ENCODE measurements around the gene PPP1R9A. TPM values are rescaled to one million over a fixed set of nuclear protein-coding genes. Genes with fewer than 3 reads are reported as not detected.
A peak's percentile ranks its signal among the peaks of the same experiment; 100 is the strongest.

Gene PPP1R9A
- total RNA-seq, 4 donors from 2014 or later: 21.0 to 48.4 (median 31.6) TPM

DNA sequence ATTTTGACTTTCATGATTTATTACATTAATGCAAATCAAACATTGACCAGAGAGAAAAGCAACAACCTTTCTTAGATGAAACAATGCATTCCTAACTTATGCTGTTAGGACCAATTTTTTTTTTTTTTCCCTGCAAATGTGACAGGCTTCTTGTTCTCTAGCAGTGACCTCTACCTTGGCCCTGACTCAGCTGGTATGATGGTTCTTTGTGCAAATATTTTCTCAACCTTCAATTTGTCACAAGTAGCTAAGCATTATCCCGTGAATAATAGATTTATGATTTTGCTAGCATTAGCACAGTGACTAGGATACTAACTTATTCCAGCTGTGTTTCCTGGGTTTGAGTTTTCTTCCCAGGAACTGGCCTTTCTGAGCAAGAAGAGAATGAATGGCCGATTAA lies 64.9 kb downstream of the PPP1R9A start:
- no peaks in the 10 kb centered on the region for H3K9me3 ChIP-seq
- H3K4me3 ChIP-seq: no peak overlapping the region
- 0 to 8% methylated on average over 2 of the region's 2 CpGs for WGBS, 2 donors (ENCODE audit: low coverage in 1 of 2)
- H3K4me1 ChIP-seq: peaks cover 7 to 63% (median 9%) of the 10 kb centered on the region in 3 donors
- no peak for ATAC-seq
- H3K27ac ChIP-seq: peak overlapping the region in 3 of 4 donors; percentile 5 to 37 (median 13)
- H3K27me3 ChIP-seq: no peaks in the 10 kb centered on the region
- H3K36me3 ChIP-seq: no peaks in the 10 kb centered on the region
- TF ChIP-seq EP300 (IDR thresholded peaks at IDR 0.05): no peak
- TF ChIP-seq POLR2AphosphoS5 (IDR thresholded peaks at IDR 0.05): no peak
- TF ChIP-seq POLR2A (IDR thresholded peaks at IDR 0.05): no peak

DNA sequence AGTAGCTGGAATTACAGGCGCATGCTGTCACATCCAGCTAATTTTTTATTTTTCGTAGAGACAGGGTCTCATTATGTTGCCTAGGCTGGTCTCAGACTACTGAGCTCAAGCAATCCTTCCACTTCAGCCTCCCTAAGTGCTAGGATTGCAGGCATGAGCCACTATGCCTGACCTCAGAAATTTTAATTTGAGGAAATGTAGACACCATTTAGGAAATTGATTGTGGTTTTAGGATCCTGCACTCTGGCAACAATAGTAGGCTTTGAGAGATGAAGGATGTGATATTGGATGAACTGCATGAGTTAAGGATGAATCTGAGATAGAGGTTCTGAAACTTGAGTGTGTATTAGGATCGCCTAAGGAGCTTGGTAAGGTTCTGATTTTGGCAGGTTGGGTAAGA lies 66.5 kb downstream of the PPP1R9A start:
- TF ChIP-seq POLR2A (IDR thresholded peaks at IDR 0.05): no peak
- no peak for TF ChIP-seq EP300 (IDR thresholded peaks at IDR 0.05)
- TF ChIP-seq POLR2AphosphoS5 (IDR thresholded peaks at IDR 0.05): no peak
- TF ChIP-seq, protein P1, sequence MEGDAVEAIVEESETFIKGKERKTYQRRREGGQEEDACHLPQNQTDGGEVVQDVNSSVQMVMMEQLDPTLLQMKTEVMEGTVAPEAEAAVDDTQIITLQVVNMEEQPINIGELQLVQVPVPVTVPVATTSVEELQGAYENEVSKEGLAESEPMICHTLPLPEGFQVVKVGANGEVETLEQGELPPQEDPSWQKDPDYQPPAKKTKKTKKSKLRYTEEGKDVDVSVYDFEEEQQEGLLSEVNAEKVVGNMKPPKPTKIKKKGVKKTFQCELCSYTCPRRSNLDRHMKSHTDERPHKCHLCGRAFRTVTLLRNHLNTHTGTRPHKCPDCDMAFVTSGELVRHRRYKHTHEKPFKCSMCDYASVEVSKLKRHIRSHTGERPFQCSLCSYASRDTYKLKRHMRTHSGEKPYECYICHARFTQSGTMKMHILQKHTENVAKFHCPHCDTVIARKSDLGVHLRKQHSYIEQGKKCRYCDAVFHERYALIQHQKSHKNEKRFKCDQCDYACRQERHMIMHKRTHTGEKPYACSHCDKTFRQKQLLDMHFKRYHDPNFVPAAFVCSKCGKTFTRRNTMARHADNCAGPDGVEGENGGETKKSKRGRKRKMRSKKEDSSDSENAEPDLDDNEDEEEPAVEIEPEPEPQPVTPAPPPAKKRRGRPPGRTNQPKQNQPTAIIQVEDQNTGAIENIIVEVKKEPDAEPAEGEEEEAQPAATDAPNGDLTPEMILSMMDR (IDR thresholded peaks at IDR 0.05): no peak
- H3K9me3 ChIP-seq: no peaks in the 10 kb centered on the region
- 90 to 96% methylated on average over 3 of the region's 3 CpGs for WGBS, 2 donors (ENCODE audit: low coverage in 1 of 2)
- no peak overlapping the region for H3K4me3 ChIP-seq
- H3K4me1 ChIP-seq: peaks cover 7 to 66% (median 9%) of the 10 kb centered on the region in 3 donors
- ATAC-seq: no peak
- no peaks in the 10 kb centered on the region for H3K36me3 ChIP-seq
- H3K27ac ChIP-seq: peak overlapping the region in 2 of 4 donors; percentile 37 to 54
- H3K27me3 ChIP-seq: no peaks in the 10 kb centered on the region

DNA sequence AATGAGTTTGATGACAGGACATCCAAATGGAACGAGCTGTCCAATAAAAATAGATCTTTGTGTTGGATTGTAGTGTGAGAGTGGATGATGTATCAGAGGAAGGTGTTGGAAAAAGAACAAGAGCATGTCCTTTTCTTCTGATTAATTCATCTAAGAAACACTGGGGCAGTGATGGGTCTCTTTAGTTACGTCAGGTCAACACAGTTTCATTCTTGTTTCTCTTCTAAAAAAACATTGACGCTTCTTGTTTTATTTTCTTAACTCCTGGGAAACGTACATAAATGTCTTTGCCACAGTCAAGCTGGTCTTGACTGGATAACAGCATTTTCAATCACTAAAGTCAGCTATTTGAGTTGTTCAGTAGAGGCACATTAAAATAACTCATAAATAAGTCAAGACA lies 67.0 kb downstream of the PPP1R9A start:
- Histone ChIP-seq H3K36me3 (no peaks in the 10 kb centered on the region), H3K4me3 (no peak overlapping the region), H3K27me3 (no peaks in the 10 kb centered on the region), H3K9me3 (no peaks in the 10 kb centered on the region), H3K27ac (peak overlapping the region in 3 of 4 donors; percentile 18 to 54 (median 37)), H3K4me1 (peaks cover 7 to 68% (median 9%) of the 10 kb centered on the region in 3 donors)
- WGBS, 2 donors (ENCODE audit: low coverage in 1 of 2): 10 to 52% methylated on average over 4 of the region's 4 CpGs
- no peak for ATAC-seq
- TF ChIP-seq POLR2A (IDR thresholded peaks at IDR 0.05): no peak
- TF ChIP-seq, protein P1 (IDR thresholded peaks at IDR 0.05): no peak
- TF ChIP-seq POLR2AphosphoS5 (IDR thresholded peaks at IDR 0.05): no peak
- no peak for TF ChIP-seq EP300 (IDR thresholded peaks at IDR 0.05)

DNA sequence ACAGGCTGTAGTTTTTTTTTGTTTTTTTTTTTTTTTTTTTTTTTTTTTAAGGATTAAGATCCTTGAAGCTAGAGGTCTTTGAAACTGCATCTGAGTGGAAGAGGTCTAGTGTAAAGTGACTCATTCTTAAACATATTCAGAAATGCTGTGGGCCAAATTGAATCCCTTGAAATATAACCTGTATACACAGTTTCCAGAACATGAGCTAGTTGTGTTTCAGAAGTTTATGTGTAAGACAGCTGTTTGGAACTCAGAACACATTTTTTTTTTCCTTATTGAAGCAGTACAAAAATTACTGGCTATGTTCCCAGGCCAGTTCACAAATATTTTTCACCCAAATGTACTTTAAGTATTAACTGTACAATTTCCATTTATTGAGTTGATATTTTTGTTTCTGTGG lies 67.9 kb downstream of the PPP1R9A start:
- H3K4me1 ChIP-seq: peaks cover 7 to 60% (median 9%) of the 10 kb centered on the region in 3 donors

DNA sequence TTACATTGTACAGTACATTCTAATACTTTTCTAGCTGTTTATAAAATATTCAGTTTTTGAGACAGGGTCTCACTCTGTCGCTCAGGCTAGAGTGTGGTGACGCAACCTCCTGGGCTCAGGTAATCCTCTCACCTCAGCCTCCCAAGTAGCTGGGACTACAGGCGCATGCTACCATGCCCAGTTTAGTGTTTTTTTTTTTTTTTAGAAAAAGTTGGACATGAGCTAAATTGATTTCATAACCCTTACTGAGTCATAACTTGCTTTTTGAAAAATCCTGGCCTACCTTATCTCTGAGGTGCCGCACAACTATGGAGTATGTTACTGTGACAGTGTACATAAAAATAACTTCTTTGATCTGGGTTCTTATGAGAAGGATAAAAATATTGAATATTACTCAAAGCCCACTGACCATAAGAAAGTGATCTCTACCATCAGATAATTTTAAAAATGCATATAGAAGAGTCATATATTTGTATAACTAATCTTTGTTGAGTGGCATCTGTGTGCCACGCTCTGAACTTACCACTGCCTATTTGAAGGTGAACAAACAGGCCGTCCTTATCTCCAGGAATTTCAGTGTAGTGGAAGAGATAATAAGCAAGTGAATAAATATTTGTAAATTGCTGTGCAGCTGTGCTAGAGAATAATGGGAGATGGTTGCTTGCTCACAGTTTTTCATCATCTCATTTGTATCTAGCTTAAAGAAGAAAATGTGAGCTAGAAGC lies 73.2 kb downstream of the PPP1R9A start:
- peaks cover 0 to 25% (median 0%) of the 10 kb centered on the region in 3 donors for H3K4me1 ChIP-seq
- no peak for ATAC-seq
- no peaks in the 10 kb centered on the region for H3K27me3 ChIP-seq
- no peak overlapping the region for H3K4me3 ChIP-seq
- no peak overlapping the region for H3K27ac ChIP-seq
- no peaks in the 10 kb centered on the region for H3K9me3 ChIP-seq
- no peaks in the 10 kb centered on the region for H3K36me3 ChIP-seq
- 64 to 95% methylated on average over 6 of the region's 6 CpGs for WGBS, 2 donors (ENCODE audit: low coverage in 1 of 2)
- no peak for TF ChIP-seq EP300 (IDR thresholded peaks at IDR 0.05)
- TF ChIP-seq, protein P1 (IDR thresholded peaks at IDR 0.05): no peak
- TF ChIP-seq POLR2A (IDR thresholded peaks at IDR 0.05): no peak
- no peak for TF ChIP-seq POLR2AphosphoS5 (IDR thresholded peaks at IDR 0.05)

More for the DNA sequence above, 67.9 kb downstream of the PPP1R9A start:
- Histone ChIP-seq H3K4me3 (no peak overlapping the region), H3K36me3 (no peaks in the 10 kb centered on the region), H3K9me3 (no peaks in the 10 kb centered on the region), H3K27me3 (no peaks in the 10 kb centered on the region), H3K27ac (peak overlapping the region in 2 of 4 donors; percentile 37 to 54)
- TF ChIP-seq POLR2AphosphoS5 (IDR thresholded peaks at IDR 0.05): peak; percentile 84
- no peak for TF ChIP-seq EP300 (IDR thresholded peaks at IDR 0.05)
- ATAC-seq: peak; percentile 60

DNA sequence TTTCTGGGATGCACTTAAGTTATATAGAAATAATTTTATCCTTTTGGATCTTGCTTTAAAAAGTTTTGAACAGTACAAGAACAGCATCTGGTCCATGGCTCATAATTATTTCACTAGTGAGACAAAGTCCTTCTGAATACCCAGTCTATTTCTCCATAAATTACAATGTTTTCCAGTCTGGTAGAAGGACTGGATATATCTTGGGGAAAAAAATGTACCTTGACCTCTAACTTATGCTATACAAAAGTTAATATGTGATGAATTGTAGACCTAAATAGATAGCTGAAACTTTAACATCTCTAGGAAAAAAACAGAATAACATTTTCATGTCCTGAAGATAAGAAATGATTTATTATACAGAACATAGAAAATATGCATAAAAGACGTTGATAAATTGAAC lies 88.5 kb downstream of the PPP1R9A start:
- TF ChIP-seq POLR2A (IDR thresholded peaks at IDR 0.05) (no peak), POLR2AphosphoS5 (IDR thresholded peaks at IDR 0.05) (no peak), EP300 (IDR thresholded peaks at IDR 0.05) (no peak)
- TF ChIP-seq, protein P1 (IDR thresholded peaks at IDR 0.05): no peak
- H3K27me3 ChIP-seq: no peaks in the 10 kb centered on the region
- no peak overlapping the region for H3K4me3 ChIP-seq
- ATAC-seq: no peak
- no peak overlapping the region for H3K27ac ChIP-seq
- WGBS, 2 donors (ENCODE audit: low coverage in 1 of 2): 68 to 83% methylated on average over 1 of the region's 1 CpG
- peaks cover 0 to 25% (median 3%) of the 10 kb centered on the region in 3 donors for H3K4me1 ChIP-seq
- H3K9me3 ChIP-seq: no peaks in the 10 kb centered on the region
- no peaks in the 10 kb centered on the region for H3K36me3 ChIP-seq

Measured in gastroesophageal sphincter (tissue), 4 donors.